PFSK-1 (cell line): ENCODE measurements around the gene CNTFR.

Source experiments
- POLR2AphosphoS5 ChIP-seq: IDR thresholded peaks from 2 replicates; pipeline ENCODE4 v1.6.1; 2012; ENCODE audit warnings: low read depth, mild to moderate bottlenecking, control low read depth, low read length, moderate library complexity
- SIN3A ChIP-seq: IDR thresholded peaks from 2 replicates; pipeline ENCODE4 v1.6.1; 2012; ENCODE audit warnings: mild to moderate bottlenecking, low read length, moderate library complexity, borderline replicate concordance; ENCODE audit not compliant: insufficient read depth
- TAF1 ChIP-seq: IDR thresholded peaks from 2 replicates; pipeline ENCODE4 v1.6.1; 2012; ENCODE audit warnings: low read length, control low read depth, borderline replicate concordance; ENCODE audit not compliant: insufficient read depth
- TF ChIP-seq, protein P1 (sequence below), 2 experiments: IDR thresholded peaks; 2 replicates each; pipeline versions ENCODE4 v1.6.1 to v1.8.0; 2011 to 2012; ENCODE audit warnings: low read depth in 2 of 2, low read length in 2 of 2, control low read depth in 1 of 2, inconsistent platforms in 1 of 2, mild to moderate bottlenecking in 1 of 2, moderate library complexity in 1 of 2; ENCODE audit not compliant: insufficient read depth in 1 of 2

DNA sequence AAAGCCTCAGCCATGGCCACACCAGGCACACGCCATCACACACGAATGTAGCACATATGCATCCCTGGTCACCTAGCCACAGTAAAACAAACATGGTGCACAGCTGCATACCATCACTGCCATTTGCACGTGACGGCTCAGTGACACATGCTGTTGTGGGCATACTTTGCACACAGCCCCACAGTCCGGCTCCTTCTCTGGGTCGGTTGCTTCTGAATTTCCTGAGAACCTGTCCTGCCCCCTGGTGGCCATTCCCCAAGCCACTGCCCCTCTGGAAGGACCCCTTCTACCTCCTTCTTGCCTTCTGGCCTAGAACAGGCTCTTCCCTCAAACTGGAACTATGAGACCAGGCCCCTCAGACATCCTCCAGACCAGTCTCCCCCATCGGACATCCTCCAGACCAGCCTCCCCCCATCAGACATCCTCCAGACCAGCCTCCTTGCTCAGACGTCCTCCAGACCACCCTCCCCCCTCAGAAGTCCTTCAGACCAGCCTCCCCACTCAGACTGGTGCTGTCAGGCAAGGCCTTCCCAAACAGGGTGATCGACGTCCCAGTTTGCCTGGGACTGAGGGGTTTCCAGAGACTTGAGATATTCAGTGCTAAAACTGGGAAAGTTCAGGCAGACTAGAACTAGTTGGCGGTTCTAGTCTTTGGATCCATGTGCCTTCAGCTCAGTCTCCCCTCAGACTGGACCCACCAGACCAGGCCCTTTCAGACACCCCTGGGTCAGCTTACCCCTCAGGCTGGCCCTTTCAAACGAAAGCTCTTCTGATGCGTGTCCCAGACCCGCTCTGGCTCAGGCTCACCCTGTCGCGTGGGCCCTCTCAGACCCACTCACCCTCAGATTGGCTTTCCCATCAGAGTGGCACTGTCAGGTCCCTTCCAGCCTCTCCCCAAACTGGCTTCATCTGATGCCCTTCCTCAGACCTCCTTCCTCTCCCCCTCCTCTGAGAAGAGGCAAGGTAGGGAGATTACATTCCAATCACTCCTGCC lies 42.4 kb downstream of the CNTFR start:
- TF ChIP-seq TAF1 (no peak), POLR2AphosphoS5 (no peak), SIN3A (no peak)
- TF ChIP-seq, protein P1, sequence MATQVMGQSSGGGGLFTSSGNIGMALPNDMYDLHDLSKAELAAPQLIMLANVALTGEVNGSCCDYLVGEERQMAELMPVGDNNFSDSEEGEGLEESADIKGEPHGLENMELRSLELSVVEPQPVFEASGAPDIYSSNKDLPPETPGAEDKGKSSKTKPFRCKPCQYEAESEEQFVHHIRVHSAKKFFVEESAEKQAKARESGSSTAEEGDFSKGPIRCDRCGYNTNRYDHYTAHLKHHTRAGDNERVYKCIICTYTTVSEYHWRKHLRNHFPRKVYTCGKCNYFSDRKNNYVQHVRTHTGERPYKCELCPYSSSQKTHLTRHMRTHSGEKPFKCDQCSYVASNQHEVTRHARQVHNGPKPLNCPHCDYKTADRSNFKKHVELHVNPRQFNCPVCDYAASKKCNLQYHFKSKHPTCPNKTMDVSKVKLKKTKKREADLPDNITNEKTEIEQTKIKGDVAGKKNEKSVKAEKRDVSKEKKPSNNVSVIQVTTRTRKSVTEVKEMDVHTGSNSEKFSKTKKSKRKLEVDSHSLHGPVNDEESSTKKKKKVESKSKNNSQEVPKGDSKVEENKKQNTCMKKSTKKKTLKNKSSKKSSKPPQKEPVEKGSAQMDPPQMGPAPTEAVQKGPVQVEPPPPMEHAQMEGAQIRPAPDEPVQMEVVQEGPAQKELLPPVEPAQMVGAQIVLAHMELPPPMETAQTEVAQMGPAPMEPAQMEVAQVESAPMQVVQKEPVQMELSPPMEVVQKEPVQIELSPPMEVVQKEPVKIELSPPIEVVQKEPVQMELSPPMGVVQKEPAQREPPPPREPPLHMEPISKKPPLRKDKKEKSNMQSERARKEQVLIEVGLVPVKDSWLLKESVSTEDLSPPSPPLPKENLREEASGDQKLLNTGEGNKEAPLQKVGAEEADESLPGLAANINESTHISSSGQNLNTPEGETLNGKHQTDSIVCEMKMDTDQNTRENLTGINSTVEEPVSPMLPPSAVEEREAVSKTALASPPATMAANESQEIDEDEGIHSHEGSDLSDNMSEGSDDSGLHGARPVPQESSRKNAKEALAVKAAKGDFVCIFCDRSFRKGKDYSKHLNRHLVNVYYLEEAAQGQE (IDR thresholded peaks at IDR 0.05; ENCODE audit: insufficient read depth in 1 of 2, low read depth in 2 of 2, low read length in 2 of 2) = no peak
